NCI-H1417 (cell line): Measurements from ENCODE around the gene LPP.

Source experiments
- DNase-seq, 3 experiments: peaks; one replicate each; lab custom pipeline; 2025; lab: John Stamatoyannopoulos, UW

LPP gene

GRCh38 chr3:188557235-188557634 is 403.3 kb downstream of the LPP start:
- DNase-seq: no peak

- DNase-seq: no peak
Observed at GRCh38 chr3:188558343-188559071, 404.6 kb downstream of the LPP start.

DNA sequence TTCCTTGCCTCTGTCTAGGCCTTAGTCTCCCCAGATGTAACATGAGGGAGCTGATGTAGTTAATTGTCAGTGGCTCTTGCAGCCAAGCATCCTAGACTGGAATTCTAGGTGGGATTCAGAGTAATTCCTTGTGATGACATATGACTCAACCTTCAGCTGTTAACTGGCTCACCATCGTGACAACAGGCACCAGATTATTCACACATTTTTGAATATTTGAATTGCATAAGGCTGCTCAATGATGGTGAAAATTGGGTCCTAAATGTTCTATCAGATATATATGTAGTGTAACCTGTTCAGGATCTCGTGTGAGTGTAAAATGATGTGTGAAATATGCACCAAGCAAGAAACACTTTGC is 405.1 kb downstream of the LPP start:
- DNase-seq: no peak

DNA sequence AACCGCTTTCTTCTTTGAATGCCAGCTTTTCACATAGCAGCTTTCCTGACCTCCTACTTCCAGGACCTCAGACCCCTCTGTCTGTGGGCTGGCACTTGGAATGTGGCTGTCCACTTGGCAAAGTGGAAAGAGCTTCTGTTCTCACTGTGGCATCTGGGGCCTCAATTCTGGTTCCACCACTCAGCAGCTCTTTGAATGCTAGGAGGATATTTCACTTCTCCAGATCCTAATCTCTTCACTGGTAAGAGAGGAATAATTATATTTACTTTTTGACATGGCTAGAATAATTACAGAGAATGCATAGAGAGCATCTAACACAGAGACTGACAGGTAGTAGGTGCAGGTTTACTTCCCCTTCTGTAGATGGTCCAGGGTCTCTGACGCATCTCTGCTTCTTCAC is 405.9 kb downstream of the LPP start:
- peak in 2 of 3 experiments; percentile 8 to 22 for DNase-seq

DNA sequence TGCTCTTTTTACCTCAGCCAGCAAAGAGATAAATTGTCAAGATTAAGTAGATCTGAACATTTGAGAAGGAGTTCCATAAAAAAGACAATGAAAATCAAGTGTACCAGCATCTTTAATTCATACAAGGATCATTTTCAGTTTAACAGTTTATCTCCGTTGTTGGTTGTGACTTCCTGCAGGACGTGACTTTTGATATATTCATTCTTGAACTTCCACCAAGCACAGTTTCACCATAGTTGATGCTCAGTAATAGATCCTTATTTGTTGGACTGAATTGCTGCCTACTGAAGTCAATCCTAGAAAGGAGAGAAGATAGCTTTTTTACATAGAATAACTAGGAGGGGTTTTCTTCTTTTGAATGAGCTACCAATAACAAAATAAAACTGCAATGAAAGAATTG is 408.2 kb downstream of the LPP start:
- no peak for DNase-seq

- DNase-seq: no peak
Observed at GRCh38 chr3:188567478-188568195, 413.7 kb downstream of the LPP start.

- DNase-seq: no peak
Observed at GRCh38 chr3:188568736-188569135, 414.8 kb downstream of the LPP start.

- DNase-seq: no peak
Observed at GRCh38 chr3:188571531-188572095, 417.7 kb downstream of the LPP start.

- DNase-seq: no peak
Observed at GRCh38 chr3:188573291-188573940, 419.5 kb downstream of the LPP start.

GRCh38 chr3:188573956-188574355 is 420.0 kb downstream of the LPP start:
- DNase-seq: no peak

DNA sequence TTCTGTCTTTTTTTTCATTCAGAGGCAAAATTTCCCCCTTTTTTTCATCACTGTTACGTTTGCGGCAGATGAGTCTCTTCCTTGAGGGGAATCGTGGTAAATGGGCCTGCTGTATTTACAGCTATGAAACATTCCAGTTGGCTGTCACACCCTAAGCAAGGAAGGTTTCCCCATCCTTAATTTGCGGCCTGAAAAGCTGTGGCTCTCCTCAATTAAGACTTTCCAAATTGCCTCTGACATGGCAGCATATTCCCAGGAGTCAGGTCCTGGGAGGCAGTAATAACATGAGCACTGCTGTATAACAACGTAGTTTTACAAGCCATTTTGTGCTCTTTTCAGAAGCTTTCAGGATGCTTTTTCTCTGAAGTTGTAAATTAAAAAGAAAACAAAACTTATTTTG is 420.9 kb downstream of the LPP start:
- no peak for DNase-seq

DNA sequence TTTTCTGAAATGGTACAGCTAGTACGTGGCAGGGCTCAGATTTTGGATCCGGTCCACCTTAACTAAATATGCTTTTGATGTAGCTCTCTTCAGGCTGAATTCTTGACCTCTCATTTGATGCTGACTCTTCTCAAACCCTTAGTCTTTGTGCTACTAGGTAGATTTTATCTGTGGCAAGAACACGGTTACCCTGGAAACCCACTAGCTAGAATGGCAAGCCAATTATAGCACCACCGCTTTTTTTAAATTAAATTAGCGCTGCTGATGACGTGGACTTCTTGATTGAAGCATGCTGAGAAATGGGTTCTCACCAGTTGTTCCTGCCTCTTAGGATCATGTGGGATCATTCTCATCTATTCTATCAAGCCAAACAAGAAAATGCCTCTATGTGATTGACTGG is 421.5 kb downstream of the LPP start:
- peak in 1 of 3 experiments; percentile 15 for DNase-seq

DNA sequence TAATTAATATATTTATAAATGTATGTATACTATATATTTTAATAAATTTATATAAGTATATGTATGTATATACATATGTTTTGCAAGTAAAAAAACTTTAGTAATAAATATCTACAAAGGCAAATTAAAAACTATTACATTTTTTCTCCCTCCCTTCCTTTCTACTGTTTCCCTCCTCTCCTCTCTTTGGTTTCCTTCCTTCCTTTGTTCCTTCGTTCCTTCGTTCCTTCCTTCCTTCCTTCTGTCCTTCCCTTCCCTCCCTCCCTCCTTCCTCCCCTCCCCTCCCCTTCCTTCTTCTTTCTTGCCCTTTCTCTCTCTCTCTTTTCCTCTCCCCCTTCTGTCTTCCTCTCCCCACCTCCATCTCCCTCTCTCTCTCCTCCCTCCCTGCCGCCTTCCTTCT is 423.6 kb downstream of the LPP start:
- DNase-seq: no peak

DNA sequence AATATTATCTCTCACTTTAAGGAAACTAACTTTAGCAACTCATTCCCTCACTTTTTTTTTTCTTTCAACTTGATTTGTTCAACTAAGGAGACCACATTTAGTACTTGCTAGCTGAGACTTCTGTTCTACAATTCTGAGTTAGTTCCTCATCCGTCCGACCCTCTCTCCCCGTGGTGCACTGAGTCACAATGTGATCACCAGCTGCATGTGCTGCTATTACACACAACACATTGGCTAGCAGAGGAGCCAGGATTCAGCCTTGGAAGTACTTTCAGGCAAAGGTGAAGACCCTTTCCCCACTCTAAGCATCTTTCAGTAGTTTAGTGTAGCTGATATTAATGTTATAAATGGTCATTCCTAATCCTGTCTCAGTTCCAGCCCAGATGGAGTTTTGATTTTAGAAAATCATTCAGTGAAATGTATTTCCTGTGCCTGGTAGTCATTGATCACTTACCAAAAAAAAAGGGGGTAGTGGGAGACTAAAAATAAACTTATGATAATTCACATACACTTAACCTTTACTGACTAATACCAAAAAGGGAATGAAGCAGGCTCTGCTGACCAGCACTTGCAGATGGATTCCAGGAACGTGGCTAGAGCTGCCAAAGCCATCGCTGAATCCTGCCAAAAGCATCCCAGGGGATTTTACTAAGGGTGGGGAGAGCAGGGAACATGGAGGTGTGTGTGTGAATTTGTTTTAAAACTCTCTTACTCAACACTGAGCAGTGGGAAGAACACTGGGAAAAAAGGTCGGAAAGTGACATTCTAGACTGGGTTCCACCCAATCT is 424.8 kb downstream of the LPP start:
- no peak for DNase-seq

DNA sequence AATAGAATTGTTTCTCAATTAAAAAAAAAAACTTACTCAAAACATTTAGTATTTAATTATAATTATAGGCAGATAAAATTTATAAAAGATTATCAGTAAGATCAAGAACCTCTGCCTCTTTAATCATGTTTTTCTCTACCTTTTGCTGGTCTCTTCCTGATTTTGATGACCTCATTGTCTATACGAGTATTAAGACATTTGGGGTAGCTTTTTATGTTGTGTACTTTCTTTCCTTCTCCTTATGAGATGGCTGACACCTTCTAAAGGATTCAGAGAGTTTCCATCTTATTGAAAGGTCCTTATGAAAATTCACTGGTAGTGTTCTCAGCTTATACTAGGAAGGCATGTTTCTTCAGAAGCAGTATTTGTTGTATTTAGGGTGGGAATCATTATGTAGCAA is 426.3 kb downstream of the LPP start:
- no peak for DNase-seq

GRCh38 chr3:188580659-188581058 is 426.7 kb downstream of the LPP start:
- DNase-seq: no peak

GRCh38 chr3:188581365-188581764 is 427.4 kb downstream of the LPP start:
- no peak for DNase-seq

- no peak for DNase-seq
Observed at GRCh38 chr3:188581792-188582191, 427.8 kb downstream of the LPP start.

DNA sequence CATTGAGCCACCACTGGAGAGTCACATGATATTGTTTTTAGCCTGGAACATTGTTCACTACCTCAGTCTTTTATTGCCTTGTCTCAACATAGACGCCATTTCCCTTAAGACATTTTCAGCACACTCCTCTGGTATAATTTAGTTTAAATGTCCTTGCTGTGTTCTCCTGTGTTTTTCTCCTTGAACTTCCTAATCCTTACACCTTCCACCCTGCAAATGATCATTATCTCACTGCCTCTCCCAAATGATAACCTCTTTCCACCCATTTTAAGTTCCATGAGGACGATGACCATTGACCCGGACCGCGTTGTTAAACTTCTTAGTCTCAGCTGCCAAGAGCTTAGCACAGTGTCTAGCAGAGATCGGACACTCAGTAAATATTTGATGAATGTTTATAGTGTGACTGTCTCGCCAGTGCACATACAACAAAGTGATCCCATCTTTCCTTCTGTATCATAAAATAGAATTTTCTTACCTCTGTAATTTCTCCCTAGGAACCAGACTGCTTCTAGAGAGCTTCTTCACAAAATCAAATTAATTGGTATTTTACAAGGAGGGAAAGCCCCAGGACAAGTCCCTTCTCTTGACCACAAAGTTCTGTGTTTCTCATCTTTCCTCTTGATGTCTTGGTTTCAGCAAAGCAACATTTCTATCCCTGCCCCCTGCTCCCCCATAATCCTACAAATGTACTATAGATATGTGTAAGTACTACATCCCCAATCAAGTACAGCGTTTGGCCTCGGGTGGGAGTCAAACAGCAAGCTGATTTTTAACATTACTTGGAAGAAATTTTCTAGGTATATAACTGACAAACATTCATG is 429.6 kb downstream of the LPP start:
- no peak for DNase-seq

DNA sequence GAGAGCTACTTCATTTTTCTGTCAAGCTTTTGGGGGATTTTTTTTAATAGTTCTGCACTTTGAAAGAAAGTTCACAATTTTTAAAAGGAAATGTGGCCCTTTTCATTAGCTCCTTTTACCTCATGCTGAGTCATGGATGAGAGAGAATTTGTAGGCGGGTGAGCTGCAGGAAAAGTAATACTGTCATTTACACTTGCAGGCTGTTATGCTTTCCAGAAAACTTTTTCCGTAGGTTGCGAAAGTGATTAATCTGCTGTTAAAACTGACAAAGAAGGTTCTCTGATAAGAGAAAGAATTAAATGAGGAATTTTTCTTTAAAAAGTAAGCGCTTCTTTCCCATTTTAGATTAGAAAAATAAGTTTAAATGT is 430.2 kb downstream of the LPP start:
- no peak for DNase-seq

GRCh38 chr3:188584958-188585689 is 431.2 kb downstream of the LPP start:
- no peak for DNase-seq
